Heart left ventricle (tissue), 16 donors: ENCODE data around the gene YY1. TPM values are rescaled to one million over a fixed set of nuclear protein-coding genes. Genes with fewer than 3 reads are reported as not detected.

Experiments used
- ATAC-seq, 4 donors: fragments of 200-7000 bp; cut with Tn5 transposase; one replicate each; pipeline ENCODE4 v1.9.1; 2020 to 2022; ENCODE audit warnings: moderate library complexity in 4 of 4, mild to moderate bottlenecking in 3 of 4, moderate number of reproducible peaks in 1 of 4
- DNase-seq, 5 donors: peaks; one replicate each; pipeline ENCODE4 v3.0.0-alpha.2; 2020
- H3K27ac ChIP-seq, 12 donors: fragments of 200-600 bp; sonication (generic) in 4 of 12; one replicate each; pipeline versions ENCODE4 v1.5.0 to v1.8.0; 2016 to 2022; ENCODE audit warnings: mild to moderate bottlenecking in 2 of 12
- H3K27me3 ChIP-seq, 9 donors: fragments of 200-600 bp; sonication (generic) in 2 of 9; one replicate each; pipeline versions ENCODE4 v1.5.1 to v1.8.0; 2016 to 2022; ENCODE audit warnings: mild to moderate bottlenecking in 3 of 9
- H3K36me3 ChIP-seq, 9 donors: fragments of 200-600 bp; sonication (generic) in 2 of 9; one replicate each; pipeline versions ENCODE4 v1.5.0 to v1.8.0; 2018 to 2022; ENCODE audit warnings: mild to moderate bottlenecking in 2 of 9
- H3K4me1 ChIP-seq, 12 donors: fragments of 200-600 bp; sonication (generic) in 4 of 12; one replicate each; pipeline versions ENCODE4 v1.5.0 to v1.8.0; 2016 to 2022; ENCODE audit warnings: mild to moderate bottlenecking in 3 of 12
- H3K4me3 ChIP-seq, 12 donors: fragments of 200-600 bp; sonication (generic) in 4 of 12; one replicate each; pipeline versions ENCODE4 v1.5.0 to v1.8.0; 2017 to 2022; ENCODE audit warnings: mild to moderate bottlenecking in 9 of 12, moderate library complexity in 4 of 12
- H3K9me3 ChIP-seq, 12 donors: fragments of 200-600 bp; sonication (generic) in 4 of 12; one replicate each; pipeline versions ENCODE4 v1.5.0 to v1.8.0; 2016 to 2022; ENCODE audit warnings: mild to moderate bottlenecking in 1 of 12
- POLR2A ChIP-seq, 2 donors: fragments of 450-650 bp; IDR thresholded peaks; one replicate each; pipeline ENCODE4 v1.6.1; 2017; ENCODE audit warnings: antibody characterized with exemption in 2 of 2, mild to moderate bottlenecking in 2 of 2, moderate library complexity in 2 of 2
- WGBS, 4 donors: extraction: QIAGEN DNeasy Blood & Tissue Kit in 2 of 4; methylation state at CpG; one replicate each; pipeline versions ENCODE4 v1.1.5 to v1.1.7; 2013 to 2018; 5-methylcytosine and 5-hydroxymethylcytosine counted together
- intact Hi-C, 10 donors: fragments of 100-400 bp; cut with DNase I; formaldehyde crosslinking; loops; one replicate each; pipeline versions ENCODE4 v1.11.1 to v1.14.2; 2022
- polyA plus RNA-seq, 2 donors: library from polyadenylated mRNA; stranded (reverse); fragments of 200-250 nt; gene quantifications; one replicate each; pipeline ENCODE4 v1.2.3, GENCODE V29; 2013
- total RNA-seq, 9 donors: library from RNA; depleted of rRNA in 2 of 9; stranded (reverse); fragments of >200 nt in 2 of 9; fragmentation: NEBNext Ultra II Directional in 3 of 9; extraction: Animal tissue kit (Norgen Biotek cat#: 25700) in 3 of 9; gene quantifications; one replicate each; pipeline versions ENCODE4 v1.1.0 to v1.2.4, GENCODE V29; 2016 to 2023
- TF ChIP-seq, protein P1 (sequence below), 12 donors: fragments of 200-600 bp; sonication (generic) in 4 of 12; IDR thresholded peaks; one replicate each; pipeline versions ENCODE4 v1.5.0 to v1.8.0; 2018 to 2022; ENCODE audit warnings: antibody characterized with exemption in 12 of 12, mild to moderate bottlenecking in 5 of 12
- donor health status: ischemic (EF 13 %, LVEDD 7.1; RV severe dilation, severe dysfunction).
- donor health status: healthy with polysubstance abuse.
- donor health status: DM: no; HTN: yes; CAD: no.
- donor health status: DM: no; HTN: no; CAD: no.
- donor health status: ischemic (EF 25% LVEDD 6.9; RV normal size, moderate dysfunction).
- donor health status: ischemic (EF 25% LVEDD 5.7; RV mildly dilated, moderate dysfunction).
- donor health status: healthy.
- donor health status: DM: yes; HTN: yes; CAD: no.
- donor health status: ischemic (EF 35%, LVEDD 5.7; RV mildly dilated, moderate dysfunction).
- donor health status: nonischemic (EF 11% LVEDD 7.7; RV severe dilation, severe dysfunction).
- donor health status: DM: yes; HTN: yes; CAD: no.
- donor health status: PGD.
- donor health status: ischemic (EF 29% LVEDD 5.4; RV normal size, mild dysfunction).
- donor health status: nonischemic (EF 23%, LVEDD 6.1; RV moderate dilation, normal function).

The YY1 gene
- total and polyA plus RNA-seq, 11 donors, result 18.4 to 59.7 (median 45.1) TPM

DNA sequence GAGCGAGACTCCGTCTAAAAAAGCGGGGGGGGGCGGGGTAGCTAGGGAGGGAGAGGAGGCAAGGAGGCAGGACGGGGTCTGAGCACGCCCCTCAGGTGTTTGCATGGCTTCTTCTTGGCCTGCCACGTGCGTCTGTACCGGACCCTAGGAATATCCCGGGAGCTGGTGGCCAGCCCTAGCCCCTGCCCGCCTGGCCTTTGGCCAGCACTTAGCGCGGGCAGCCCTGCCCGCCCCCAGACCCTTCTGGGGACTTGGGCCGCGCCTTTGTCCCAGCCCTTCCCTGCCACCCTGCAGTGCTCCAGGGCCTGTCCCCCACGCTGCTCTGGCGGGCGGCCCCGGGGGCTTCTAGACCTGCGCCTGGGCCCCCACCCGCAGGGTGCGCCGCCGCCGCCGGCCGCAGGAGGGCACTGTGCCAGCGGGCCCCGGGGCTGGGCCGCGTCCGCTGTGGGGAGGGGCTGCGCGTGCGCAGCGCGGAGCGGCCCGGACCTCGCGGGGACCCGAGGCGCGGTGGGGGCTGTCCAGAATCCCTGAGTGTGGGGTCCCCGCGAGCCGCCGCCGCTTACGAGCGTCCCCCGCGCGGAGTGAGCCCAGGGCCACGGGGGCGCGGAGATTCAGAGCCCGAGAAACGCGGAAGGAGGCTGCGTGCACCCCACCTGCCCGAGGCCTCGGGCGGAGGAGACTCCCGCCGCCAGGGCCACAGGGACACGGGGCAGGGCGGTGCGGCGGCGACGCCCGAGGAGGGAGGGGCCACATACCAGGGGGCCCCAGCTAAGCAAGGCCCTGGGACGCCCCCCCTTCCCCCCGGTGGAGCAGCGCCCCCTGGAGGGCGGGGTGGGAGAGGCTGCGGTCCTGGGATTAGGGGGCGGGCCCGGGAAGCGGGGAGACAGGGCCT lies 46.3 kb downstream of the YY1 start:
- Histone ChIP-seq H3K36me3 (peaks cover 0 to 8% (median 0%) of the 10 kb centered on the region in 9 donors), H3K9me3 (no peaks in the 10 kb centered on the region), H3K4me1 (peaks cover 0 to 70% (median 15%) of the 10 kb centered on the region in 12 donors), H3K4me3 (peak overlapping the region; percentile 60 to 98 (median 80)), H3K27me3 (no peaks in the 10 kb centered on the region), H3K27ac (peak overlapping the region; percentile 59 to 94 (median 87))
- DNase-seq (peak; percentile 62 to 90 (median 80)), ATAC-seq (peak; percentile 36 to 92 (median 82))
- 0 to 2% (median 2%) methylated on average over 45 to 81 of the region's 82 CpGs for WGBS, 4 donors
- intact Hi-C loops, result loop anchor here in 4 of 10 donors (5.0 kb wide), 1 partner anchor 92 kb away; the partner anchor contains the start of gene WDR25 (in 4 of the 4)
- TF ChIP-seq, protein P1, sequence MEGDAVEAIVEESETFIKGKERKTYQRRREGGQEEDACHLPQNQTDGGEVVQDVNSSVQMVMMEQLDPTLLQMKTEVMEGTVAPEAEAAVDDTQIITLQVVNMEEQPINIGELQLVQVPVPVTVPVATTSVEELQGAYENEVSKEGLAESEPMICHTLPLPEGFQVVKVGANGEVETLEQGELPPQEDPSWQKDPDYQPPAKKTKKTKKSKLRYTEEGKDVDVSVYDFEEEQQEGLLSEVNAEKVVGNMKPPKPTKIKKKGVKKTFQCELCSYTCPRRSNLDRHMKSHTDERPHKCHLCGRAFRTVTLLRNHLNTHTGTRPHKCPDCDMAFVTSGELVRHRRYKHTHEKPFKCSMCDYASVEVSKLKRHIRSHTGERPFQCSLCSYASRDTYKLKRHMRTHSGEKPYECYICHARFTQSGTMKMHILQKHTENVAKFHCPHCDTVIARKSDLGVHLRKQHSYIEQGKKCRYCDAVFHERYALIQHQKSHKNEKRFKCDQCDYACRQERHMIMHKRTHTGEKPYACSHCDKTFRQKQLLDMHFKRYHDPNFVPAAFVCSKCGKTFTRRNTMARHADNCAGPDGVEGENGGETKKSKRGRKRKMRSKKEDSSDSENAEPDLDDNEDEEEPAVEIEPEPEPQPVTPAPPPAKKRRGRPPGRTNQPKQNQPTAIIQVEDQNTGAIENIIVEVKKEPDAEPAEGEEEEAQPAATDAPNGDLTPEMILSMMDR (IDR thresholded peaks at IDR 0.05), result peak; percentile 52 to 89 (median 72)
- TF ChIP-seq POLR2A (IDR thresholded peaks at IDR 0.05), result peak in 1 of 2 donors; percentile 64

DNA sequence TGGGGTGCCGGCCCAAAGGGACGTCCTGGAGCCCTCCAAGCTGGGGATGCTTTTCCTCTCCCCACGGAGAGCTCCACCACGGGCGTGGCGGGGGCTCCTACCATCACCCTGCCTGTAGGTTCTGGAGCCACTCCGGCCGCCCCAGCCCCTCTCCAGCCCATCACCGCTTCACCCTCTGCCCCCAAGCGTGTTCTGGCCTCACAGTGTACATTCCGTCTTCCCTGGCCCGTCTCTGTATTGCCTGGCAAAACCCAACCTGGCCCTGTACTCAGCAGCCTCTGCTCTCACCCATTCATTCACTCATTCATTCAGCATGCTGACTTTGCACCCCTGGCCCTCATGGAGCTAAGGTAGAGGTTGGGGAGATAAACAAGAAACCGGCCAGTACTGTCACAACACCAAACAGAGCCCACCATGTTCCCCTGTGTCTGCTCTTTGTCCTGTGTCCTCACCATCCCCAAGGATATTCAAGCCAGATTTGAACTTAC lies 47.0 kb downstream of the YY1 start:
- Histone ChIP-seq H3K36me3 (peaks cover 0 to 8% (median 0%) of the 10 kb centered on the region in 9 donors), H3K27me3 (no peaks in the 10 kb centered on the region), H3K9me3 (no peaks in the 10 kb centered on the region), H3K27ac (peak overlapping the region in 11 of 12 donors; percentile 68 to 94 (median 87)), H3K4me3 (peak overlapping the region in 11 of 12 donors; percentile 61 to 98 (median 83)), H3K4me1 (peaks cover 0 to 68% (median 15%) of the 10 kb centered on the region in 12 donors)
- DNase-seq, result no peak
- ATAC-seq, result peak in 1 of 4 donors; percentile 2
- intact Hi-C loops, result loop anchor here in 4 of 10 donors (5.0 kb wide), 1 partner anchor 91 kb away; the partner anchor contains the start of gene WDR25 (in 4 of the 4)
- WGBS, 4 donors, result 36 to 52% (median 40%) methylated on average over 10 to 13 of the region's 13 CpGs
- TF ChIP-seq, protein P1 (IDR thresholded peaks at IDR 0.05), result peak in 1 of 12 donors; percentile 1
- TF ChIP-seq POLR2A (IDR thresholded peaks at IDR 0.05), result no peak

DNA sequence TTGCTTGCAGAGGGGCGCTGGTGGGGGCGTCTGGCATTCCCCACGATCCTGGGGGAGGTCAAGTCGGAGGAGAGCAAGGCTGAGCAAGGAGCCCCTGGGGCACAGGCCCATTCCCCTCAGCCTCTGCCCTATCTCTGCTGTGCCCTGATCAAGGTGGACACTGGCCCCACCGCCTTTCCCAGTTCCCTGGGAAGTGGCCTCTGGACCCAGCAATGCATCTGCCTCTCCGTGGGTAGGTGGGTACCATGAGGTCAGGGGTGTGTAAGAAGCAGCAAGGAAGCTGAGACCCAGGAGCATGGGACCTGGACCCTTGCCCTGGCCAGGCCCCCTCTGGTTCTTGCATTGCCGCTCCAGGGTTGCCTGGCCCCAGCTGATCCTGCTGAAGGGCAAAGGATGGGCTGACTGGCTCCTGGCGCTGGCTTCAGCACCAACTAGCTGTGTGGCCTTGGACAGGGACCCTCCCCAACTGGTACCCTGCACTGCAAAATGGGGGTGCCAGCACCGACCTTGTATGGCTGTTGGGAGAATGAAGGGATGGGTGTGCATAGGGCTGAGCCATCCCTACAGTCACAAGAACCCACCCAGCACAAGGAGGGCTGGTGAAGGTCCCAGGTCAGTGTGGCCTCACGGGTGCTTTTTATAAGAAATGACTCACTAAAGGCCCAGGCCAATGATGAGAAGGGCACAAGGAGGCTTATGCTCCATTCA lies 47.7 kb downstream of the YY1 start:
- TF ChIP-seq, protein P1 (IDR thresholded peaks at IDR 0.05), result no peak
- no peak for TF ChIP-seq POLR2A (IDR thresholded peaks at IDR 0.05)
- intact Hi-C loops, result loop anchor here in 4 of 10 donors (5.0 kb wide), 1 partner anchor 91 kb away; the partner anchor contains the start of gene WDR25 (in 4 of the 4)
- Histone ChIP-seq H3K4me3 (no peak overlapping the region), H3K36me3 (peaks cover 0 to 13% (median 3%) of the 10 kb centered on the region in 9 donors), H3K27me3 (no peaks in the 10 kb centered on the region), H3K27ac (no peak overlapping the region), H3K4me1 (peaks cover 0 to 61% (median 13%) of the 10 kb centered on the region in 12 donors), H3K9me3 (no peaks in the 10 kb centered on the region)
- no peak for DNase-seq
- peak in 3 of 4 donors; percentile 2 to 12 (median 5) for ATAC-seq
- 76 to 85% (median 77%) methylated on average over 6 to 10 of the region's 10 CpGs for WGBS, 4 donors
